Skeletal muscle tissue (tissue), 4 donors: ENCODE measurements around the gene IL37. TPM values are rescaled to one million over a fixed set of nuclear protein-coding genes. Genes with fewer than 3 reads are reported as not detected.
"Not testable (repeated sequence)": the region's sequence is repeated elsewhere in the genome, so short reads cannot be mapped to it uniquely, and the experiment has no call there.

Experiments
- H3K27ac ChIP-seq: one replicate; pipeline ENCODE4 v1.7.0; 2013; ENCODE audit warnings: mild to moderate bottlenecking, low read depth, low read length, inconsistent platforms
- H3K27me3 ChIP-seq, 3 donors: one replicate each; pipeline ENCODE4 v1.7.0; 2013; ENCODE audit warnings: low read length in 3 of 3; ENCODE audit not compliant: control insufficient read depth in 3 of 3, insufficient read depth in 3 of 3
- H3K36me3 ChIP-seq, 3 donors: one replicate each; pipeline ENCODE4 v1.7.0; 2013; ENCODE audit warnings: low read length in 3 of 3; ENCODE audit not compliant: control insufficient read depth in 3 of 3, insufficient read depth in 3 of 3
- H3K4me1 ChIP-seq, 3 donors: one replicate each; pipeline ENCODE4 v1.7.0; 2013; ENCODE audit warnings: low read length in 3 of 3, mild to moderate bottlenecking in 3 of 3; ENCODE audit not compliant: control insufficient read depth in 3 of 3, insufficient read depth in 3 of 3
- H3K4me3 ChIP-seq, 3 donors: one replicate each; pipeline ENCODE4 v1.7.0; 2013; ENCODE audit warnings: low read length in 3 of 3
- H3K9ac ChIP-seq, 3 donors: one replicate each; pipeline ENCODE4 v1.7.0; 2013; ENCODE audit warnings: low read length in 3 of 3, mild to moderate bottlenecking in 3 of 3, moderate library complexity in 2 of 3, low read depth in 1 of 3
- H3K9me3 ChIP-seq, 3 donors: one replicate each; pipeline ENCODE4 v1.7.0; 2013; ENCODE audit warnings: low read length in 3 of 3; ENCODE audit not compliant: control insufficient read depth in 3 of 3
- total RNA-seq: library from RNA; depleted of rRNA; stranded (reverse); fragments of >200 nt; gene quantifications from one replicate; pipeline ENCODE4 v1.2.3, GENCODE V29; 2014
- donor health status: Osteomylitis.

IL37 gene
- total RNA-seq, 1 donor from 2014 or later: not detected

GRCh38 chr2:112907001-112907949, 3.7 kb upstream of the IL37 start:
- Histone ChIP-seq H3K9me3 (no peaks in the 10 kb centered on the region), H3K4me3 (no peak overlapping the region), H3K27ac (no peak overlapping the region), H3K4me1 (no peaks in the 10 kb centered on the region), H3K27me3 (peaks cover 0 to 3% (median 3%) of the 10 kb centered on the region in 3 donors), H3K9ac (no peak overlapping the region), H3K36me3 (no peaks in the 10 kb centered on the region)

GRCh38 chr2:112908559-112908958, 2.4 kb upstream of the IL37 start:
- not testable (repeated sequence) for H3K9ac ChIP-seq

GRCh38 chr2:112910219-112910618, 746 bp upstream of the IL37 start:
- no peak overlapping the region for H3K27ac ChIP-seq
- no peak overlapping the region for H3K9ac ChIP-seq
- H3K4me3 ChIP-seq: no peak overlapping the region
- H3K27me3 ChIP-seq: peaks cover 0 to 3% (median 3%) of the 10 kb centered on the region in 3 donors
- no peaks in the 10 kb centered on the region for H3K4me1 ChIP-seq
- H3K9me3 ChIP-seq: no peaks in the 10 kb centered on the region
- no peaks in the 10 kb centered on the region for H3K36me3 ChIP-seq

More at GRCh38 chr2:112908559-112908958, 2.4 kb upstream of the IL37 start:
- not testable (repeated sequence) for H3K4me3 ChIP-seq, H3K4me1 ChIP-seq, H3K36me3 ChIP-seq, H3K27ac ChIP-seq, H3K27me3 ChIP-seq, H3K9me3 ChIP-seq

GRCh38 chr2:112912403-112912802, 1.4 kb downstream of the IL37 start:
- Histone ChIP-seq H3K27me3 (peaks cover 0 to 3% (median 3%) of the 10 kb centered on the region in 3 donors), H3K4me3 (no peak overlapping the region), H3K9me3 (no peaks in the 10 kb centered on the region), H3K4me1 (no peaks in the 10 kb centered on the region), H3K27ac (no peak overlapping the region), H3K9ac (no peak overlapping the region), H3K36me3 (no peaks in the 10 kb centered on the region)

- Histone ChIP-seq H3K4me1 (no peaks in the 10 kb centered on the region), H3K27me3 (peaks cover 0 to 3% (median 3%) of the 10 kb centered on the region in 3 donors), H3K9me3 (no peaks in the 10 kb centered on the region), H3K9ac (no peak overlapping the region), H3K4me3 (no peak overlapping the region), H3K36me3 (no peaks in the 10 kb centered on the region), H3K27ac (no peak overlapping the region)
Observed at GRCh38 chr2:112915300-112916144, 4.6 kb downstream of the IL37 start.

- no peaks in the 10 kb centered on the region for H3K9me3 ChIP-seq
- H3K9ac ChIP-seq: no peak overlapping the region
- H3K4me1 ChIP-seq: no peaks in the 10 kb centered on the region
- no peaks in the 10 kb centered on the region for H3K36me3 ChIP-seq
- no peak overlapping the region for H3K4me3 ChIP-seq
- peaks cover 0 to 3% (median 0%) of the 10 kb centered on the region in 3 donors for H3K27me3 ChIP-seq
- H3K27ac ChIP-seq: no peak overlapping the region
Observed at GRCh38 chr2:112916145-112916571, 5.2 kb downstream of the IL37 start.

- Histone ChIP-seq H3K27me3 (peaks cover 0 to 3% (median 0%) of the 10 kb centered on the region in 3 donors), H3K36me3 (no peaks in the 10 kb centered on the region), H3K9ac (no peak overlapping the region), H3K9me3 (no peaks in the 10 kb centered on the region), H3K27ac (no peak overlapping the region), H3K4me3 (no peak overlapping the region), H3K4me1 (no peaks in the 10 kb centered on the region)
Observed at GRCh38 chr2:112916625-112917247, 5.8 kb downstream of the IL37 start.

GRCh38 chr2:112917856-112918255, 6.9 kb downstream of the IL37 start:
- Histone ChIP-seq H3K9ac (no peak overlapping the region), H3K4me1 (no peaks in the 10 kb centered on the region), H3K27ac (no peak overlapping the region), H3K4me3 (no peak overlapping the region), H3K36me3 (no peaks in the 10 kb centered on the region), H3K9me3 (no peaks in the 10 kb centered on the region), H3K27me3 (peaks cover 0 to 3% (median 0%) of the 10 kb centered on the region in 3 donors)

- Histone ChIP-seq H3K36me3 (no peaks in the 10 kb centered on the region), H3K4me3 (no peak overlapping the region), H3K27ac (no peak overlapping the region), H3K9me3 (no peaks in the 10 kb centered on the region), H3K27me3 (peaks cover 0 to 3% (median 0%) of the 10 kb centered on the region in 3 donors), H3K4me1 (no peaks in the 10 kb centered on the region), H3K9ac (no peak overlapping the region)
Observed at GRCh38 chr2:112918256-112918655, 7.3 kb downstream of the IL37 start.
